Esophagus squamous epithelium (tissue), 5 donors: Measurements from ENCODE around the gene KBTBD4. TPM values are rescaled to one million over a fixed set of nuclear protein-coding genes. Genes with fewer than 3 reads are reported as not detected.
"Not testable (repeated sequence)": the region's sequence is repeated elsewhere in the genome, so short reads cannot be mapped to it uniquely, and the experiment has no call there.

Experiments
- DNase-seq: peaks from one replicate; lab custom pipeline; 2025; lab: John Stamatoyannopoulos, UW
- H3K27ac ChIP-seq, 4 donors: fragments of 200-600 bp; sonication (generic); one replicate each; pipeline ENCODE4 v1.5.1; 2016 to 2019; ENCODE audit warnings: mild to moderate bottlenecking in 1 of 4
- H3K27me3 ChIP-seq, 4 donors: fragments of 200-600 bp; sonication (generic); 1 replicate in 3 of 4; 2 replicates in 1 of 4; pipeline versions ENCODE4 v1.5.1 to v1.6.0; 2017 to 2021; ENCODE audit warnings: antibody characterized with exemption in 1 of 4
- H3K36me3 ChIP-seq, 3 donors: fragments of 200-600 bp; sonication (generic); one replicate each; pipeline ENCODE4 v1.5.1; 2016 to 2019
- H3K4me1 ChIP-seq, 3 donors: fragments of 200-600 bp; sonication (generic); one replicate each; pipeline ENCODE4 v1.5.1; 2017 to 2019
- H3K4me3 ChIP-seq, 4 donors: fragments of 200-600 bp; sonication (generic); 1 replicate in 3 of 4; 2 replicates in 1 of 4; pipeline ENCODE4 v1.5.1; 2016 to 2019; ENCODE audit warnings: mild to moderate bottlenecking in 2 of 4, moderate library complexity in 1 of 4
- H3K9me3 ChIP-seq, 3 donors: fragments of 200-600 bp; sonication (generic); one replicate each; pipeline ENCODE4 v1.5.1; 2016 to 2019
- POLR2A ChIP-seq, 4 donors: fragments of 450-650 bp; IDR thresholded peaks; one replicate each; pipeline ENCODE4 v1.6.1; 2017; ENCODE audit warnings: antibody characterized with exemption in 4 of 4, mild to moderate bottlenecking in 4 of 4, moderate library complexity in 3 of 4
- WGBS, 2 donors: methylation state at CpG; one replicate each; pipeline ENCODE4 v1.1.5; 2018; 5-methylcytosine and 5-hydroxymethylcytosine counted together
- intact Hi-C: fragments of 100-400 bp; cut with DNase I; formaldehyde crosslinking; loops from one replicate; pipeline ENCODE4 v1.15.0; 2022
- total RNA-seq, 4 donors: library from RNA; depleted of rRNA; stranded (reverse); fragments of >200 nt; gene quantifications; one replicate each; pipeline ENCODE4 v1.1.0, GENCODE V29; 2016
- TF ChIP-seq, protein P1 (sequence below), 6 experiments: fragments of 450-650 bp in 4 of 6; fragments of 200-600 bp in 2 of 6; sonication (generic) in 2 of 6; IDR thresholded peaks; one replicate each; pipeline ENCODE4 v1.5.1; 2016 to 2019; ENCODE audit warnings: antibody characterized with exemption in 6 of 6, mild to moderate bottlenecking in 4 of 6, moderate library complexity in 4 of 6
- donor health status: DM: yes; HTN: yes; CAD: no.

KBTBD4 gene
- total RNA-seq, 4 donors from 2014 or later = 12.4 to 22.7 (median 16.0) TPM

DNA sequence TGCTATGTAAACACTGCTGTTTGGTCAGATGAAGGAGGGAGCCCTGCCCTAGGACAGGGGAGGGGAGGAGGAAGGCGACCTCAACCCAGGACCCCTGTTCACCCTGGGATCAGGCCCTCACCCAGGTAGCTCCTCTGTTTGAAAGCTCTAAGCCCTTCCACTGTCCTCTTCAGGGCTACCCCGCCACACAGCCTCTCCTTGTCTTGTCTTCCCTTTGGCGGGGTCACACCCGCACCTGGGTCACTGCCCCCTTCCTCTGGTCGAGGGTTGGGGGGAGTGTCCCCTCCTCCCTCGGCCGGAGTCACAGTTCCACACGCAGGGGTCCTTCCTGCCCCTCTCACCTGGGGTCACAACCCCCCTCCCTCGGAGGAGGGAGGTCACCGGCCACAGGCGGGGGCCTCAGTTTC, 13.8 kb downstream of the KBTBD4 start:
- no peaks in the 10 kb centered on the region for H3K27me3 ChIP-seq
- no peak for DNase-seq
- H3K9me3 ChIP-seq = no peaks in the 10 kb centered on the region
- 10 to 16% methylated on average over 6 to 10 of the region's 11 CpGs for WGBS, 2 donors
- peak overlapping the region; percentile 85 to 90 (median 88) for H3K27ac ChIP-seq
- no peak for TF ChIP-seq POLR2A (IDR thresholded peaks at IDR 0.05)
- TF ChIP-seq, protein P1, sequence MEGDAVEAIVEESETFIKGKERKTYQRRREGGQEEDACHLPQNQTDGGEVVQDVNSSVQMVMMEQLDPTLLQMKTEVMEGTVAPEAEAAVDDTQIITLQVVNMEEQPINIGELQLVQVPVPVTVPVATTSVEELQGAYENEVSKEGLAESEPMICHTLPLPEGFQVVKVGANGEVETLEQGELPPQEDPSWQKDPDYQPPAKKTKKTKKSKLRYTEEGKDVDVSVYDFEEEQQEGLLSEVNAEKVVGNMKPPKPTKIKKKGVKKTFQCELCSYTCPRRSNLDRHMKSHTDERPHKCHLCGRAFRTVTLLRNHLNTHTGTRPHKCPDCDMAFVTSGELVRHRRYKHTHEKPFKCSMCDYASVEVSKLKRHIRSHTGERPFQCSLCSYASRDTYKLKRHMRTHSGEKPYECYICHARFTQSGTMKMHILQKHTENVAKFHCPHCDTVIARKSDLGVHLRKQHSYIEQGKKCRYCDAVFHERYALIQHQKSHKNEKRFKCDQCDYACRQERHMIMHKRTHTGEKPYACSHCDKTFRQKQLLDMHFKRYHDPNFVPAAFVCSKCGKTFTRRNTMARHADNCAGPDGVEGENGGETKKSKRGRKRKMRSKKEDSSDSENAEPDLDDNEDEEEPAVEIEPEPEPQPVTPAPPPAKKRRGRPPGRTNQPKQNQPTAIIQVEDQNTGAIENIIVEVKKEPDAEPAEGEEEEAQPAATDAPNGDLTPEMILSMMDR (IDR thresholded peaks at IDR 0.05) = no peak
- peaks cover 0 to 20% (median 0%) of the 10 kb centered on the region in 3 donors for H3K36me3 ChIP-seq
- peaks cover 4 to 25% (median 8%) of the 10 kb centered on the region in 3 donors for H3K4me1 ChIP-seq
- intact Hi-C loops = no loop called here
- H3K4me3 ChIP-seq = peak overlapping the region; percentile 66 to 96 (median 79)

DNA sequence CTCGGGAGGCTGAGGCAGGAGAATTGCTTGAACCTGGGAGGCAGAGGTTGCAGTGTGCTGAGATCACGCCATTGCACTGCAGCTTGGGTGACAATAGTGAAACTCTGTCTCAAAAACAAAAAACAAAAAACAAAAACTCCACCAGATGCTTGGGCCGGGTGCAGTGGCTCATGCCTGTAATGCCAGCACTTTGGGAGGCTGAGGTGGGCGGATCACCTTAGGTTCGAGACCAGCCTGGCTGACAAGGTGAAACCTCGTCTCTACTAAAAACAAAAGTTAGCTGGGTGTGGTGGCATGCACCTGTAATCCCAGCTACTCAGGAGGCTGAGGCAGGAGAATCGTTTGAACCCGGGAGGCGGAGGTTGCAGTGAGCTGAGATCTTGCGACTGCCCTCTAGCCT, 14.4 kb downstream of the KBTBD4 start:
- 82 to 89% methylated on average over 8 to 9 of the region's 10 CpGs for WGBS, 2 donors
- H3K9me3 ChIP-seq, DNase-seq, H3K4me3 ChIP-seq, H3K27ac ChIP-seq, intact Hi-C loops, H3K27me3 ChIP-seq: not testable (repeated sequence)
- Histone ChIP-seq H3K36me3 (peaks cover 0 to 14% (median 0%) of the 10 kb centered on the region in 3 donors), H3K4me1 (peaks cover 4 to 25% (median 8%) of the 10 kb centered on the region in 3 donors)

DNA sequence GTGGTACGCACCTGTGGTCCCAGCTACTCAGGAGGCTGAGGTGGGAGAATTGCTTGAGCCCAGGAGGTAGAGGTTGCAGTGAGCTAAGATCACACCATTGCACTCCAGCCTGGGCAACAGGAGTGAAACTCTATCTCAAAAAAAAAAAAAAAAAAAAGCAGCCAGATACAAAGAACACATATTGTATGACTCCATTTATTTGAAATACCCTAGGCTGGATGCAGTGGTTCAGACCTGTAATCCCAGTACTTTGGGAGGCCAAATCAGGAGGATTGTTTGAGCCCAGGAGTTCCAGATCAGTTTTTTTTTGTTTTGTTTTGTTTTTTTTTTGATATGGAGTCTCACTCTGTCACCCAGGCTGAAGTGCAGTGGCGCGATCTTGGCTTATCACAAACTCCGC, 16.4 kb downstream of the KBTBD4 start:
- H3K27me3 ChIP-seq, H3K27ac ChIP-seq, H3K9me3 ChIP-seq, DNase-seq, intact Hi-C loops, H3K36me3 ChIP-seq, H3K4me3 ChIP-seq: not testable (repeated sequence)
- peaks cover 4 to 25% (median 8%) of the 10 kb centered on the region in 3 donors for H3K4me1 ChIP-seq
- WGBS, 2 donors = 92 to 96% methylated on average over 4 of the region's 4 CpGs

DNA sequence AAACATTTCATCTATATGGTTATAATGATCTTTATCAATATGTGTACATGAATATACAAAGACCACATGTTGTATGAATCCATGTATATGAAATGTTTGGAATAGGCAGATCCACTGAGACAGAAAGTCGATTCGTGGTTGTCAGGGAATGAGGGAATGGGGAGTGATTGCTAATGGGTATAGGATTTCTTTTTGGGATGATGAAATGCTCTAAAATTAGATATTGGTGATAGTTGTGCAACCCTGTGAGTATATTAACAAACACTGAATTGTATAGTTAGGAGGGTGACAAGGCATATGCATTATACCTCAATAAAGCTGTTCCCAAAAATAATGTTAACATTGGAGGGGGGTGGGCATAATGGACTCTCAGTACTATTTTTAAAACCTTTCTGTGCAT, 18.3 kb downstream of the KBTBD4 start:
- peaks cover 4 to 12% (median 8%) of the 10 kb centered on the region in 3 donors for H3K4me1 ChIP-seq
- intact Hi-C loops = no loop called here

DNA sequence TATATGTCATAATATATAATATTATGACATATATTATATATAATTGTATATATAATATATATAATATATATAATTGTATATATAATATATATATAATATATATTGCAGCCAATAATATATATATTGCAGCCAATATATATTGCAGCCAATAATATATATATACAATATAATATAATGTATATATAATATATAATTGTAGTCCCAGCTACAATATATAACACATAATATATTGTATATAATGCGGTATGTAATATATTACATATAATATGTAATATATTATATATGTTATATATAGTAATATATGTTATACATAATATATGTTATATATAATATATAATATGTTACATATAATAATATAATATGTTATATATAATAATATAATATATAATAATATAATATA, 20.1 kb downstream of the KBTBD4 start:
- WGBS, 2 donors = 100% methylated on average over 1 of the region's 1 CpG; no CpG with 5 or more reads in 1 of the 2 donors
- TF ChIP-seq POLR2A (IDR thresholded peaks at IDR 0.05) = no peak
- TF ChIP-seq, protein P1 (IDR thresholded peaks at IDR 0.05) = no peak
- Histone ChIP-seq H3K27ac (no peak overlapping the region), H3K9me3 (no peaks in the 10 kb centered on the region), H3K4me3 (no peak overlapping the region), H3K27me3 (no peaks in the 10 kb centered on the region), H3K36me3 (no peaks in the 10 kb centered on the region), H3K4me1 (peaks cover 0 to 2% (median under 1%) of the 10 kb centered on the region in 3 donors)
- intact Hi-C loops = no loop called here
- DNase-seq = no peak

More for the DNA sequence above, 18.3 kb downstream of the KBTBD4 start:
- Histone ChIP-seq H3K4me3 (no peak overlapping the region), H3K9me3 (no peaks in the 10 kb centered on the region), H3K36me3 (no peaks in the 10 kb centered on the region), H3K27me3 (no peaks in the 10 kb centered on the region), H3K27ac (no peak overlapping the region)
- 74 to 86% methylated on average over 2 of the region's 2 CpGs for WGBS, 2 donors
- TF ChIP-seq POLR2A (IDR thresholded peaks at IDR 0.05) = no peak
- TF ChIP-seq, protein P1 (IDR thresholded peaks at IDR 0.05) = no peak
- DNase-seq = no peak

DNA sequence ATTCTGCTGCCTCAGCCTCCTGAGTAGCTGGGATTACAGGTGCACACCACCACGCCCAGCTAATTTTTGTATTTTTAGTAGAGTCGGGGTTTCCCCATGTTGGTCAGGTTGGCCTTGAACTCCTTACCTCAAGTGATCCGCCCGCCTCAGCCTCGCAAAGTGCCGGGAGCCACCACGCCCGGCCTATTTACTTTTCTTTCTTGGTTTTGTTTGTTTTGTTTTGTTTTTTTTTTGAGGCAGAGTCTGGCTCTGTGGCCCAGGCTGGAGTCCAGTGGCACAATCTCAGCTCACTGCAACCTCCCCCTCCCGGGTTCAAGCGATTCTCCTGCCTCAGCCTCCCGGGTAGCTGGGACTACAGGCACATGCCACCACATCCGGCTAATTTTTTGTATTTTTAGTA, 21.8 kb downstream of the KBTBD4 start:
- H3K4me3 ChIP-seq, H3K27ac ChIP-seq, H3K9me3 ChIP-seq, H3K27me3 ChIP-seq, DNase-seq, H3K36me3 ChIP-seq, intact Hi-C loops, H3K4me1 ChIP-seq: not testable (repeated sequence)
- WGBS, 2 donors = 76 to 85% methylated on average over 9 to 12 of the region's 12 CpGs

DNA sequence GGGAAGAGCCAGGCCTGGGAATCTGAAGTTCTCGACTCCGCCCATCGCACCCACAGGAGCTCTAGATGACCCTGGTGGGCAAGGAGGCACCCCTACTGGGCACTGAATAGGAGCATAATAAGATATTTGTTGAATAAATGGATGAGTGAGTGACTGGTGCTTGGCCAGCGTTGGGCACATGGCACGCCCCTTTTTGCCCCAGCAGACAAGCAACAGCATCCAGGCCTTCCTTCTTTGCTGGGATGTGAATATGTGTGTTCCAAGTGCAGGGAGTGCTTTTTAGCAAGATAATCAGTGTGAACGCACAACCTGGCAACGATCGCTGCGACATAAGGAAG, 25.4 kb downstream of the KBTBD4 start:
- Histone ChIP-seq H3K36me3 (peaks cover 0 to 6% (median 0%) of the 10 kb centered on the region in 3 donors), H3K27ac (peak overlapping the region; percentile 94 to 96 (median 96)), H3K27me3 (no peaks in the 10 kb centered on the region), H3K4me1 (peaks cover 21 to 44% (median 26%) of the 10 kb centered on the region in 3 donors), H3K9me3 (no peaks in the 10 kb centered on the region), H3K4me3 (peak overlapping the region; percentile 93 to 96 (median 94))
- DNase-seq = no peak
- WGBS, 2 donors = 16 to 26% methylated on average over 6 to 7 of the region's 9 CpGs
- TF ChIP-seq POLR2A (IDR thresholded peaks at IDR 0.05) = no peak
- TF ChIP-seq, protein P1 (IDR thresholded peaks at IDR 0.05) = no peak
- intact Hi-C loops = no loop called here
